Retina (tissue), 1 donor: Measurements from ENCODE around the gene RPS6KA6.

ENCODE experiments used
- DNase-seq: peaks from one replicate; pipeline ENCODE4 v3.0.0-alpha.2; 2016

Gene RPS6KA6

GRCh38 chrX:84187533-84188319 lies at the start of gene RPS6KA6:
RPS6KA6 (minus strand) TSS chrX:84188199; CDS start chrX:84187899, 300 bp downstream.
- DNase-seq = peak; percentile 73

- no peak for DNase-seq
Measured at GRCh38 chrX:84224741-84225140, 36.7 kb upstream of the RPS6KA6 start.

GRCh38 chrX:84223261-84223660 lies 35.3 kb upstream of the RPS6KA6 start:
- no peak for DNase-seq

GRCh38 chrX:84221181-84221580 lies 33.2 kb upstream of the RPS6KA6 start:
- no peak for DNase-seq

GRCh38 chrX:84219551-84219950 lies 31.6 kb upstream of the RPS6KA6 start:
- no peak for DNase-seq

- peak; percentile 32 for DNase-seq
Measured at GRCh38 chrX:84218726-84219125, 30.7 kb upstream of the RPS6KA6 start.

- no peak for DNase-seq
Measured at GRCh38 chrX:84216881-84217280, 28.9 kb upstream of the RPS6KA6 start.

- DNase-seq = no peak
Measured at GRCh38 chrX:84216406-84216805, 28.4 kb upstream of the RPS6KA6 start.

- no peak for DNase-seq
Measured at GRCh38 chrX:84205276-84205675, 17.3 kb upstream of the RPS6KA6 start.

GRCh38 chrX:84199688-84200087 lies 11.7 kb upstream of the RPS6KA6 start:
- no peak for DNase-seq

GRCh38 chrX:84197550-84197949 lies 9.6 kb upstream of the RPS6KA6 start:
- no peak for DNase-seq

GRCh38 chrX:84192006-84192405 lies 4.0 kb upstream of the RPS6KA6 start:
- DNase-seq = no peak

GRCh38 chrX:84189125-84189524 lies 1.1 kb upstream of the RPS6KA6 start:
- DNase-seq = no peak

GRCh38 chrX:84188320-84188834 lies 378 bp upstream of the RPS6KA6 start:
- peak; percentile 59 for DNase-seq

- no peak for DNase-seq
Measured at GRCh38 chrX:84186603-84187532, 1.1 kb downstream of the RPS6KA6 start.

GRCh38 chrX:84182516-84182915 lies 5.5 kb downstream of the RPS6KA6 start:
- DNase-seq = no peak

- DNase-seq = no peak
Measured at GRCh38 chrX:84175958-84176357, 12.0 kb downstream of the RPS6KA6 start.

- no peak for DNase-seq
Measured at GRCh38 chrX:84175274-84175673, 12.7 kb downstream of the RPS6KA6 start.

GRCh38 chrX:84174348-84174747 lies 13.7 kb downstream of the RPS6KA6 start:
- no peak for DNase-seq

- DNase-seq = no peak
Measured at GRCh38 chrX:84170931-84171330, 17.1 kb downstream of the RPS6KA6 start.

GRCh38 chrX:84168574-84168973 lies 19.4 kb downstream of the RPS6KA6 start:
- no peak for DNase-seq

GRCh38 chrX:84168095-84168494 lies 19.9 kb downstream of the RPS6KA6 start:
- no peak for DNase-seq

- no peak for DNase-seq
Measured at GRCh38 chrX:84165711-84166110, 22.3 kb downstream of the RPS6KA6 start.

GRCh38 chrX:84162401-84162800 lies 25.6 kb downstream of the RPS6KA6 start:
- no peak for DNase-seq
